HCT116 (cell line): ENCODE results near the gene TFB1M. TPM values are rescaled to one million over a fixed set of nuclear protein-coding genes. Genes with fewer than 3 reads are reported as not detected.

Source experiments
- ATAC-seq: fragments of 200-7000 bp; cut with Tn5 transposase; 2 replicates; pipeline ENCODE4 v1.9.1; 2020; ENCODE audit warnings: mild to moderate bottlenecking, moderate library complexity
- BruUV-seq: library from RNA; stranded (reverse); fragments of 400-500 nt; replicated peaks from 2 replicates; lab custom pipeline; 2021; lab: Mats Ljungman, UMichigan
- CTCF ChIA-PET: fragments of 300-600 bp; sonication (Branson Sonifier 250); formaldehyde crosslinking; loops from one replicate; lab custom pipeline; 2021; ENCODE audit warnings: antibody characterized with exemption; lab: Charles Lee
- POLR2A ChIA-PET: fragments of 300-600, 350-600 bp; sonication (Branson Sonifier 250); formaldehyde crosslinking; loops from one replicate; lab custom pipeline; 2021; ENCODE audit warnings: antibody characterized with exemption; lab: Charles Lee
- RAD21 ChIA-PET, 2 experiments: fragments of 300-600 bp; sonication (Branson Sonifier 250); formaldehyde crosslinking; loops; one replicate each; lab custom pipeline; 2023; ENCODE audit warnings: low total read pairs in 2 of 2; ENCODE audit not compliant: uncharacterized antibody in 2 of 2, unreplicated experiment in 2 of 2, low non-redundant PET in 1 of 2; lab: Charles Lee
- DNase-seq: peaks from one replicate; pipeline ENCODE4 v3.0.0-alpha.2; 2010; ENCODE audit warnings: low read depth, low spot score
- H2AFZ ChIP-seq: fragments of 200-600 bp; shearing (Covaris generic), sonication (generic); 2 replicates; pipeline ENCODE4 v1.6.1; 2017; ENCODE audit warnings: low read depth, mixed run types, mixed read lengths, antibody characterized with exemption, low read length; ENCODE audit not compliant: poor library complexity, severe bottlenecking
- H3K27ac ChIP-seq: 2 replicates; pipeline ENCODE4 v1.5.1; 2012; ENCODE audit warnings: low read depth, low read length
- H3K27me3 ChIP-seq: fragments of 200-600 bp; sonication (generic); 2 replicates; pipeline ENCODE4 v1.6.1; 2016; ENCODE audit warnings: mixed run types, low read length, mixed read lengths; ENCODE audit not compliant: insufficient read depth
- H3K36me3 ChIP-seq, 2 experiments: fragments of 200-500 bp in 1 of 2; fragments of 200-600 bp in 1 of 2; sonication (Bioruptor generic) in 1 of 2; sonication (generic) in 1 of 2; 2 replicates each; pipeline versions ENCODE4 v1.5.1 to v1.6.1; 2014 to 2016; ENCODE audit warnings: low read length in 2 of 2, inconsistent platforms in 1 of 2, mixed read lengths in 1 of 2, mixed run types in 1 of 2; ENCODE audit not compliant: insufficient read depth in 2 of 2, control insufficient read depth in 1 of 2
- H3K4me1 ChIP-seq, 2 experiments: fragments of 200-600 bp in 1 of 2; sonication (generic) in 1 of 2; 2 replicates each; pipeline versions ENCODE4 v1.5.1 to v1.6.1; 2012 to 2017; ENCODE audit warnings: low read length in 2 of 2, inconsistent platforms in 1 of 2, mild to moderate bottlenecking in 1 of 2, mixed read lengths in 1 of 2, mixed run types in 1 of 2, moderate library complexity in 1 of 2; ENCODE audit not compliant: insufficient read depth in 2 of 2, control insufficient read depth in 1 of 2
- H3K4me2 ChIP-seq: fragments of 200-600 bp; sonication (generic); 2 replicates; pipeline ENCODE4 v1.6.1; 2017; ENCODE audit warnings: mixed run types, low read length, mixed read lengths
- H3K4me3 ChIP-seq, 2 experiments: fragments of 200-600 bp in 1 of 2; sonication (generic) in 1 of 2; replicated peaks in 1 of 2; 2 replicates each; pipeline ENCODE4 v1.5.1; 2011 to 2016; ENCODE audit warnings: low read length in 2 of 2, control low read depth in 1 of 2, low read depth in 1 of 2, mild to moderate bottlenecking in 1 of 2, mixed read lengths in 1 of 2, mixed run types in 1 of 2
- H3K79me2 ChIP-seq: fragments of 200-600 bp; sonication (generic); 2 replicates; pipeline ENCODE4 v1.6.1; 2017; ENCODE audit warnings: mild to moderate bottlenecking, mixed run types, low read length, moderate library complexity, mixed read lengths; ENCODE audit not compliant: insufficient read depth
- H3K9ac ChIP-seq: fragments of 200-600 bp; sonication (generic); 2 replicates; pipeline ENCODE4 v1.6.1; 2016; ENCODE audit warnings: low read length, mixed read lengths
- H3K9me2 ChIP-seq: fragments of 200-600 bp; sonication (generic), shearing (Covaris generic); 2 replicates; pipeline ENCODE4 v1.6.1; 2017; ENCODE audit warnings: mixed run types, mild to moderate bottlenecking, moderate library complexity; ENCODE audit not compliant: insufficient read depth
- H3K9me3 ChIP-seq, 2 experiments: fragments of 200-500 bp in 1 of 2; fragments of 200-600 bp in 1 of 2; sonication (Bioruptor generic) in 1 of 2; sonication (generic) in 1 of 2; 2 replicates each; pipeline ENCODE4 v1.6.1; 2014 to 2017; ENCODE audit warnings: low read length in 2 of 2, mixed read lengths in 2 of 2, inconsistent platforms in 1 of 2, low read depth in 1 of 2, mild to moderate bottlenecking in 1 of 2, mixed run types in 1 of 2, moderate library complexity in 1 of 2; ENCODE audit not compliant: control insufficient read depth in 1 of 2, insufficient read depth in 1 of 2
- H4K20me1 ChIP-seq: fragments of 200-600 bp; sonication (generic), shearing (Covaris generic); 2 replicates; pipeline ENCODE4 v1.6.1; 2017; ENCODE audit warnings: mixed run types, mild to moderate bottlenecking, moderate library complexity; ENCODE audit not compliant: insufficient read depth
- ATF3 ChIP-seq: IDR thresholded peaks from 2 replicates; pipeline ENCODE4 v1.6.1; 2012
- CBX3 ChIP-seq: IDR thresholded peaks from 2 replicates; pipeline ENCODE4 v1.6.1; 2012; ENCODE audit warnings: low read depth
- CEBPB ChIP-seq: IDR thresholded peaks from 2 replicates; pipeline ENCODE4 v1.6.1; 2012; ENCODE audit warnings: low read depth
- CTCF ChIP-seq, 3 experiments: fragments of 200-600 bp in 1 of 3; sonication (generic) in 1 of 3; IDR thresholded peaks in 2 of 3; conservative IDR thresholded peaks in 1 of 3; 2 replicates each; pipeline ENCODE4 v1.5.1; 2012 to 2017; ENCODE audit warnings: low read depth in 2 of 3, low read length in 2 of 3, antibody characterized with exemption in 1 of 3, borderline replicate concordance in 1 of 3, control low read depth in 1 of 3, mild to moderate bottlenecking in 1 of 3, mixed read lengths in 1 of 3, mixed run types in 1 of 3, moderate library complexity in 1 of 3; ENCODE audit not compliant: insufficient read depth in 1 of 3
- POLR2A ChIP-seq: IDR thresholded peaks from 2 replicates; pipeline ENCODE4 v1.7.0; 2011; ENCODE audit warnings: borderline replicate concordance; ENCODE audit not compliant: insufficient read depth, insufficient read length; ENCODE audit errors: extremely low read depth
- POLR2AphosphoS5 ChIP-seq: IDR thresholded peaks from 2 replicates; pipeline ENCODE4 v1.6.1; 2011; ENCODE audit warnings: mild to moderate bottlenecking, low read depth, low read length, moderate library complexity
- SIN3A ChIP-seq: IDR thresholded peaks from 2 replicates; pipeline ENCODE4 v1.6.1; 2012; ENCODE audit warnings: low read depth
- ZNF274 ChIP-seq: fragments of 200-500 bp; sonication (Bioruptor generic); IDR thresholded peaks from 2 replicates; pipeline ENCODE4 v1.6.1; 2014; ENCODE audit warnings: mild to moderate bottlenecking, low read depth, low read length, inconsistent platforms
- intact Hi-C: fragments of 100-400 bp; cut with micrococcal nuclease; formaldehyde crosslinking; loops from 2 replicates; pipeline ENCODE4 v1.10.0; 2022
- total RNA-seq: library from RNA; stranded (reverse); gene quantifications from one replicate; pipeline ENCODE4 v1.2.1, GENCODE V29; 2021; ENCODE audit not compliant: unreplicated experiment
- TF ChIP-seq, protein P1 (sequence below): IDR thresholded peaks from 2 replicates; pipeline ENCODE4 v1.6.1; 2012

TFB1M gene
- total RNA-seq, 1 experiment from 2014 or later = 43.8 TPM

DNA sequence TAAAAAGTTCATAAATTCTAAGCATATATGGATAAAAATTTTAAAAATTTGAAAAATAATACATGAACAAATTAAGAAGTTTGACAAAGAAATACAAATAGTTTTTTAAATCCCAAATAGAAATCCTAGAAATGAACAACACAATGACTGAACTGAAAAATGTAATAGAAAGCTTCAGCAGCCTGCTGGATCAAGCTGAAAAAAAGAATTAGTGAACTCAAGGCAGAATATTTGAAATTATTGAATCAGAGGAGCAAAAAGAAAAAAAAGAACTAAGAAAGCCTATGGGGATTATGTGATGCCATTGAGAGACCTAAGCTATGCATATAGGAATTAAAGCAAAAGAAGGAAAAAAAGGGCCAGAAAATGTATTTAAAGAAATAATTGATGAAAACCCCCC, 39.9 kb upstream of the TFB1M start:
- Histone ChIP-seq H3K79me2 (no peaks in the 10 kb centered on the region), H3K27ac (no peak overlapping the region), H3K27me3 (no peaks in the 10 kb centered on the region), H3K4me3 (no peak overlapping the region), H2AFZ (no peak overlapping the region), H3K9me2 (no peaks in the 10 kb centered on the region), H3K9me3 (0 out of 4 replicates have a peak, but pooled peaks cover 0 to 7% of the 10 kb centered on the region in 2 experiments), H3K4me1 (no peaks in the 10 kb centered on the region), H3K9ac (no peak overlapping the region), H4K20me1 (no peaks in the 10 kb centered on the region), H3K4me2 (no peak overlapping the region), H3K36me3 (no peaks in the 10 kb centered on the region)
- ChIA-PET CTCF (no interaction called here), POLR2A (no interaction called here), RAD21 (no interaction called here)
- no TSS peak for BruUV-seq
- TF ChIP-seq CBX3 (peak; percentile 73), POLR2AphosphoS5 (no peak)
- intact Hi-C loops = no loop called here
- ATAC-seq = no peak
- no peak for DNase-seq

- Histone ChIP-seq H3K9me3 (0 out of 4 replicates have a peak, but pooled peaks cover 0 to 7% of the 10 kb centered on the region in 2 experiments), H2AFZ (no peak overlapping the region), H4K20me1 (no peaks in the 10 kb centered on the region), H3K9ac (no peak overlapping the region), H3K4me2 (no peak overlapping the region), H3K36me3 (no peaks in the 10 kb centered on the region), H3K4me3 (no peak overlapping the region)
- POLR2A ChIA-PET = no interaction called here
- intact Hi-C loops = no loop called here
- TF ChIP-seq CEBPB = no peak
- TF ChIP-seq ATF3 = no peak
- no peak for TF ChIP-seq POLR2A
- no peak for TF ChIP-seq SIN3A
- no peak for TF ChIP-seq CTCF (IDR thresholded peaks at IDR 0.05 in 2 of 3, conservative IDR thresholded peaks at IDR 0.05 in 1 of 3; ENCODE audit: borderline replicate concordance in 1 of 3, insufficient read depth in 1 of 3, low read depth in 2 of 3, low read length in 2 of 3)
- TF ChIP-seq, protein P1, sequence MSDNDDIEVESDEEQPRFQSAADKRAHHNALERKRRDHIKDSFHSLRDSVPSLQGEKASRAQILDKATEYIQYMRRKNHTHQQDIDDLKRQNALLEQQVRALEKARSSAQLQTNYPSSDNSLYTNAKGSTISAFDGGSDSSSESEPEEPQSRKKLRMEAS = no peak
- no peak for TF ChIP-seq ZNF274
- TF ChIP-seq, all 23 proteins: peak for 0
- BruUV-seq = no TSS peak
- RAD21 ChIA-PET = no interaction called here
- no peaks in the 10 kb centered on the region for H3K4me1 ChIP-seq
- no peaks in the 10 kb centered on the region for H3K27me3 ChIP-seq
- CTCF ChIA-PET = no interaction called here
- H3K27ac ChIP-seq = no peak overlapping the region
- DNase-seq (no peak), ATAC-seq (no peak)
- no peaks in the 10 kb centered on the region for H3K9me2 ChIP-seq
- no peaks in the 10 kb centered on the region for H3K79me2 ChIP-seq
Observed at GRCh38 chr6:155352811-155353210, 38.5 kb upstream of the TFB1M start.
